HEK293 (cell line): ENCODE measurements around the gene HELQ.

Experiments used
- CTCF ChIP-seq: fragments of 450-650 bp; formaldehyde crosslinking; IDR thresholded peaks from 2 replicates; pipeline ENCODE4 v1.5.1; 2016; ENCODE audit warnings: missing biosample characterization, missing genetic modification characterization
- FEZF1 ChIP-seq: fragments of 450-650 bp; formaldehyde crosslinking; IDR thresholded peaks from 2 replicates; pipeline ENCODE4 v1.5.1; 2016; ENCODE audit warnings: missing biosample characterization, missing genetic modification characterization
- KLF16 ChIP-seq: fragments of 450-650 bp; formaldehyde crosslinking; IDR thresholded peaks from 2 replicates; pipeline ENCODE4 v1.5.1; 2017; ENCODE audit warnings: missing biosample characterization, missing genetic modification characterization
- PRDM1 ChIP-seq: fragments of 450-650 bp; formaldehyde crosslinking; IDR thresholded peaks from 2 replicates; pipeline ENCODE4; 2016; ENCODE audit warnings: missing biosample characterization, missing genetic modification characterization
- TCF7L2 ChIP-seq: IDR thresholded peaks from 2 replicates; pipeline ENCODE4 v1.6.1; 2011; ENCODE audit warnings: low read depth, mild to moderate bottlenecking, inconsistent platforms, low read length, moderate library complexity, borderline replicate concordance
- YY1 ChIP-seq: fragments of 450-650 bp; formaldehyde crosslinking; IDR thresholded peaks from 2 replicates; pipeline ENCODE4 v1.5.1; 2018; ENCODE audit warnings: missing biosample characterization, missing genetic modification characterization
- ZBTB21 ChIP-seq: fragments of 450-650 bp; formaldehyde crosslinking; IDR thresholded peaks from 2 replicates; pipeline ENCODE4 v1.5.1; 2017; ENCODE audit warnings: missing biosample characterization, missing genetic modification characterization
- ZBTB44 ChIP-seq: fragments of 450-650 bp; IDR thresholded peaks from 2 replicates; pipeline ENCODE4 v1.5.1; 2018; ENCODE audit warnings: missing biosample characterization, mild to moderate bottlenecking, missing genetic modification characterization
- ZBTB48 ChIP-seq: fragments of 450-650 bp; formaldehyde crosslinking; IDR thresholded peaks from 2 replicates; pipeline ENCODE4 v1.5.1; 2016; ENCODE audit warnings: missing biosample characterization, missing genetic modification characterization
- ZNF211 ChIP-seq: fragments of 450-650 bp; formaldehyde crosslinking; IDR thresholded peaks from 2 replicates; pipeline ENCODE4 v1.5.1; 2016; ENCODE audit warnings: low read depth, missing biosample characterization, missing genetic modification characterization
- ZNF544 ChIP-seq: fragments of 450-650 bp; formaldehyde crosslinking; IDR thresholded peaks from 2 replicates; pipeline ENCODE4 v1.5.0; 2017; ENCODE audit warnings: missing biosample characterization, missing genetic modification characterization
- ZNF645 ChIP-seq: fragments of 450-650 bp; formaldehyde crosslinking; IDR thresholded peaks from 2 replicates; pipeline ENCODE4; 2016; ENCODE audit warnings: missing biosample characterization, missing genetic modification characterization

- TF ChIP-seq CTCF (tag by site-specific recombination) (no peak), ZBTB48 (tag by site-specific recombination) (no peak), ZBTB21 (tag by site-specific recombination) (no peak), ZBTB44 (no peak), ZNF544 (tag by site-specific recombination) (no peak), YY1 (tag by site-specific recombination) (no peak), ZNF211 (tag by site-specific recombination) (no peak), ZNF645 (tag by site-specific recombination) (no peak), PRDM1 (tag by site-specific recombination) (no peak), TCF7L2 (no peak), FEZF1 (tag by site-specific recombination) (no peak), KLF16 (tag by site-specific recombination) (no peak)
Measured at GRCh38 chr4:83392562-83392961, 63.1 kb downstream of the HELQ start.
